ENCODE data around the gene PRKCE.

- TF ChIP-seq CTCF (IDR thresholded peaks at IDR 0.05) (no peak), TCF7L2 (IDR thresholded peaks at IDR 0.05; ENCODE audit: low read depth, low read length) (no peak)
Observed at GRCh38 chr2:45818591-45818990, 167.1 kb downstream of the PRKCE start.
